DOHH2 (cell line): ENCODE results near the gene ANO4.
A peak's percentile ranks its signal among the peaks of the same experiment; 100 is the strongest.

Experiments used
- H3F3A ChIP-seq: fragments of 200-600 bp; sonication (generic), shearing (Covaris generic); 2 replicates; pipeline ENCODE4 v1.6.0; 2016; ENCODE audit warnings: antibody characterized with exemption, mild to moderate bottlenecking; ENCODE audit not compliant: control insufficient read depth, insufficient read depth
- H3K27ac ChIP-seq: fragments of 200-600 bp; sonication (generic); 2 replicates; pipeline ENCODE4 v1.5.1; 2014; ENCODE audit warnings: low read depth, mild to moderate bottlenecking, low read length, moderate library complexity
- H3K27me3 ChIP-seq: fragments of 200-600 bp; sonication (generic); 2 replicates; pipeline ENCODE4 v1.6.1; 2014; ENCODE audit warnings: mild to moderate bottlenecking, low read length, mixed read lengths; ENCODE audit not compliant: control insufficient read depth
- H3K36me3 ChIP-seq: fragments of 200-600 bp; sonication (generic); 2 replicates; pipeline ENCODE4 v1.6.1; 2014; ENCODE audit warnings: mild to moderate bottlenecking, low read length, moderate library complexity, mixed read lengths; ENCODE audit not compliant: control insufficient read depth
- H3K4me1 ChIP-seq: fragments of 200-600 bp; sonication (generic); 2 replicates; pipeline ENCODE4 v1.6.1; 2014; ENCODE audit warnings: mild to moderate bottlenecking, low read length, mixed read lengths; ENCODE audit not compliant: control insufficient read depth
- H3K4me2 ChIP-seq: fragments of 200-600 bp; sonication (generic); 2 replicates; pipeline ENCODE4 v1.6.0; 2014; ENCODE audit warnings: mild to moderate bottlenecking, low read length, moderate library complexity
- H3K4me3 ChIP-seq: fragments of 200-600 bp; sonication (generic); 2 replicates; pipeline ENCODE4 v1.5.1; 2014; ENCODE audit warnings: mild to moderate bottlenecking, low read length, mixed read lengths
- H3K79me2 ChIP-seq: fragments of 200-600 bp; sonication (generic); 2 replicates; pipeline ENCODE4 v1.6.1; 2014; ENCODE audit warnings: mild to moderate bottlenecking, low read length, mixed read lengths; ENCODE audit not compliant: control insufficient read depth
- H3K9me2 ChIP-seq: fragments of 200-600 bp; sonication (generic); replicated peaks from 2 replicates; pipeline ENCODE4 v1.6.1; 2014; ENCODE audit warnings: mild to moderate bottlenecking, low read length, mixed read lengths; ENCODE audit not compliant: control insufficient read depth
- H3K9me3 ChIP-seq: fragments of 200-600 bp; sonication (generic); 2 replicates; pipeline ENCODE4 v1.6.1; 2014; ENCODE audit warnings: antibody characterized with exemption, low read length, mixed read lengths; ENCODE audit not compliant: control insufficient read depth, insufficient read depth
- H4K20me1 ChIP-seq: fragments of 200-600 bp; sonication (generic); 2 replicates; pipeline ENCODE4 v1.6.0; 2014; ENCODE audit warnings: low read depth, mild to moderate bottlenecking, antibody characterized with exemption, low read length, moderate library complexity; ENCODE audit not compliant: control insufficient read depth, insufficient read depth
- EZH2phosphoT487 ChIP-seq: fragments of 200-600 bp; sonication (generic); IDR thresholded peaks from 2 replicates; pipeline ENCODE4 v1.6.1; 2017; ENCODE audit warnings: borderline replicate concordance, mild to moderate bottlenecking, antibody characterized with exemption, low read length, moderate library complexity, mixed read lengths
- TF ChIP-seq, protein P1 (sequence below): fragments of 200-600 bp; sonication (generic); IDR thresholded peaks from one replicate; pipeline ENCODE4 v1.5.1; 2014; ENCODE audit warnings: antibody characterized with exemption, mild to moderate bottlenecking, low read depth, low read length; ENCODE audit not compliant: poor library complexity, severe bottlenecking

ANO4 gene

GRCh38 chr12:100875156-100875555 lies 80.6 kb downstream of the ANO4 start:
- H3K4me1 ChIP-seq: no peaks in the 10 kb centered on the region
- H3K27ac ChIP-seq: no peak overlapping the region
- TF ChIP-seq, protein P1, sequence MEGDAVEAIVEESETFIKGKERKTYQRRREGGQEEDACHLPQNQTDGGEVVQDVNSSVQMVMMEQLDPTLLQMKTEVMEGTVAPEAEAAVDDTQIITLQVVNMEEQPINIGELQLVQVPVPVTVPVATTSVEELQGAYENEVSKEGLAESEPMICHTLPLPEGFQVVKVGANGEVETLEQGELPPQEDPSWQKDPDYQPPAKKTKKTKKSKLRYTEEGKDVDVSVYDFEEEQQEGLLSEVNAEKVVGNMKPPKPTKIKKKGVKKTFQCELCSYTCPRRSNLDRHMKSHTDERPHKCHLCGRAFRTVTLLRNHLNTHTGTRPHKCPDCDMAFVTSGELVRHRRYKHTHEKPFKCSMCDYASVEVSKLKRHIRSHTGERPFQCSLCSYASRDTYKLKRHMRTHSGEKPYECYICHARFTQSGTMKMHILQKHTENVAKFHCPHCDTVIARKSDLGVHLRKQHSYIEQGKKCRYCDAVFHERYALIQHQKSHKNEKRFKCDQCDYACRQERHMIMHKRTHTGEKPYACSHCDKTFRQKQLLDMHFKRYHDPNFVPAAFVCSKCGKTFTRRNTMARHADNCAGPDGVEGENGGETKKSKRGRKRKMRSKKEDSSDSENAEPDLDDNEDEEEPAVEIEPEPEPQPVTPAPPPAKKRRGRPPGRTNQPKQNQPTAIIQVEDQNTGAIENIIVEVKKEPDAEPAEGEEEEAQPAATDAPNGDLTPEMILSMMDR: no peak
- no peak for TF ChIP-seq EZH2phosphoT487
- no peaks in the 10 kb centered on the region for H3K36me3 ChIP-seq
- H3K27me3 ChIP-seq: peaks cover 4% of the 10 kb centered on the region; the same call in 1 of the 2 replicates
- H3K4me2 ChIP-seq: no peak overlapping the region
- no peaks in the 10 kb centered on the region for H3K9me3 ChIP-seq
- H4K20me1 ChIP-seq: no peaks in the 10 kb centered on the region
- no peaks in the 10 kb centered on the region for H3F3A ChIP-seq
- no peak overlapping the region for H3K4me3 ChIP-seq
- H3K79me2 ChIP-seq: no peaks in the 10 kb centered on the region
- no peaks in the 10 kb centered on the region for H3K9me2 ChIP-seq

DNA sequence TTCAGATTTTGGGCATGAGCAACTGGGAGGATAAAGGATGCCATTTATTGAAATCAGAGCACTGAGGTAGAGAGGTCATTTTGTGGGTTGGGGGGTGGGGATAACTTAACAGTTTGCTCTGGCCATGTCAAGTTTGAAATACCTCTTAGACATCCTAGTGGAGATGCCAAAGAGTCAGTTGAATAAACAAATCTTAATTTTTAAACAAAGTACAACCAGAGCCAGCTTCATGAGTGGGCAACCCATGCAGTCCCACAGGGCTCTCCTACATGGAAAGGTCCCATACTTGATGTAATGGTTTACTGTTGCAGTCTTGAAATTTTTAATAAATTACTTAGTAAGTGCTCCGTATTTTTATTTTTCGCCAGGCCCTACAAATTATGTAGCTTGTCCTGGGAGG lies 81.2 kb downstream of the ANO4 start:
- H3K36me3 ChIP-seq: no peaks in the 10 kb centered on the region
- H3K27ac ChIP-seq: no peak overlapping the region
- H3K9me3 ChIP-seq: no peaks in the 10 kb centered on the region
- H3K4me3 ChIP-seq: no peak overlapping the region
- TF ChIP-seq EZH2phosphoT487: no peak
- TF ChIP-seq, protein P1: no peak
- H3K27me3 ChIP-seq: peaks cover 4% of the 10 kb centered on the region; the same call in 1 of the 2 replicates
- no peaks in the 10 kb centered on the region for H3K4me1 ChIP-seq
- H3F3A ChIP-seq: no peaks in the 10 kb centered on the region
- no peak overlapping the region for H3K4me2 ChIP-seq
- no peaks in the 10 kb centered on the region for H3K79me2 ChIP-seq
- no peaks in the 10 kb centered on the region for H4K20me1 ChIP-seq
- H3K9me2 ChIP-seq: no peaks in the 10 kb centered on the region

- H3K4me3 ChIP-seq: no peak overlapping the region
- no peaks in the 10 kb centered on the region for H3K9me2 ChIP-seq
- no peaks in the 10 kb centered on the region for H3K9me3 ChIP-seq
- no peak for TF ChIP-seq EZH2phosphoT487
- TF ChIP-seq, protein P1: peak; percentile 47
- no peaks in the 10 kb centered on the region for H3F3A ChIP-seq
- no peaks in the 10 kb centered on the region for H3K4me1 ChIP-seq
- no peaks in the 10 kb centered on the region for H3K79me2 ChIP-seq
- H3K27ac ChIP-seq: no peak overlapping the region
- no peak overlapping the region for H3K4me2 ChIP-seq
- peaks cover 4% of the 10 kb centered on the region; the same call in 1 of the 2 replicates for H3K27me3 ChIP-seq
- no peaks in the 10 kb centered on the region for H3K36me3 ChIP-seq
- no peaks in the 10 kb centered on the region for H4K20me1 ChIP-seq
Measured at GRCh38 chr12:100877776-100878175, 83.2 kb downstream of the ANO4 start.

GRCh38 chr12:100895192-100895591 lies 100.6 kb downstream of the ANO4 start:
- no peaks in the 10 kb centered on the region for H4K20me1 ChIP-seq
- no peak for TF ChIP-seq EZH2phosphoT487
- TF ChIP-seq, protein P1: no peak
- no peaks in the 10 kb centered on the region for H3K9me2 ChIP-seq
- no peaks in the 10 kb centered on the region for H3K4me1 ChIP-seq
- H3K79me2 ChIP-seq: no peaks in the 10 kb centered on the region
- H3K36me3 ChIP-seq: no peaks in the 10 kb centered on the region
- no peaks in the 10 kb centered on the region for H3K27me3 ChIP-seq
- no peaks in the 10 kb centered on the region for H3F3A ChIP-seq
- H3K4me3 ChIP-seq: no peak overlapping the region
- H3K27ac ChIP-seq: no peak overlapping the region
- no peak overlapping the region for H3K4me2 ChIP-seq
- no peaks in the 10 kb centered on the region for H3K9me3 ChIP-seq
